ENCODE results near the gene IP6K3.

IP6K3 gene

GRCh38 chr6:33788694-33789549, 42.2 kb upstream of the IP6K3 start, which contains the start of gene LEMD2:
Gene LEMD2 (minus strand): TSS chr6:33789130. CDS start chr6:33789116, 14 bp downstream.
- peak within 1 kb of the TSS; percentile 66 for H3K4me3 ChIP-seq (replicated peaks; ENCODE audit: low read depth, low read length)
- DNase-seq (ENCODE audit: low read depth) = peak; percentile 96
- TF ChIP-seq, protein P1, sequence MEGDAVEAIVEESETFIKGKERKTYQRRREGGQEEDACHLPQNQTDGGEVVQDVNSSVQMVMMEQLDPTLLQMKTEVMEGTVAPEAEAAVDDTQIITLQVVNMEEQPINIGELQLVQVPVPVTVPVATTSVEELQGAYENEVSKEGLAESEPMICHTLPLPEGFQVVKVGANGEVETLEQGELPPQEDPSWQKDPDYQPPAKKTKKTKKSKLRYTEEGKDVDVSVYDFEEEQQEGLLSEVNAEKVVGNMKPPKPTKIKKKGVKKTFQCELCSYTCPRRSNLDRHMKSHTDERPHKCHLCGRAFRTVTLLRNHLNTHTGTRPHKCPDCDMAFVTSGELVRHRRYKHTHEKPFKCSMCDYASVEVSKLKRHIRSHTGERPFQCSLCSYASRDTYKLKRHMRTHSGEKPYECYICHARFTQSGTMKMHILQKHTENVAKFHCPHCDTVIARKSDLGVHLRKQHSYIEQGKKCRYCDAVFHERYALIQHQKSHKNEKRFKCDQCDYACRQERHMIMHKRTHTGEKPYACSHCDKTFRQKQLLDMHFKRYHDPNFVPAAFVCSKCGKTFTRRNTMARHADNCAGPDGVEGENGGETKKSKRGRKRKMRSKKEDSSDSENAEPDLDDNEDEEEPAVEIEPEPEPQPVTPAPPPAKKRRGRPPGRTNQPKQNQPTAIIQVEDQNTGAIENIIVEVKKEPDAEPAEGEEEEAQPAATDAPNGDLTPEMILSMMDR (IDR thresholded peaks at IDR 0.05; ENCODE audit: low read length, missing control alignments) = no peak

DNA sequence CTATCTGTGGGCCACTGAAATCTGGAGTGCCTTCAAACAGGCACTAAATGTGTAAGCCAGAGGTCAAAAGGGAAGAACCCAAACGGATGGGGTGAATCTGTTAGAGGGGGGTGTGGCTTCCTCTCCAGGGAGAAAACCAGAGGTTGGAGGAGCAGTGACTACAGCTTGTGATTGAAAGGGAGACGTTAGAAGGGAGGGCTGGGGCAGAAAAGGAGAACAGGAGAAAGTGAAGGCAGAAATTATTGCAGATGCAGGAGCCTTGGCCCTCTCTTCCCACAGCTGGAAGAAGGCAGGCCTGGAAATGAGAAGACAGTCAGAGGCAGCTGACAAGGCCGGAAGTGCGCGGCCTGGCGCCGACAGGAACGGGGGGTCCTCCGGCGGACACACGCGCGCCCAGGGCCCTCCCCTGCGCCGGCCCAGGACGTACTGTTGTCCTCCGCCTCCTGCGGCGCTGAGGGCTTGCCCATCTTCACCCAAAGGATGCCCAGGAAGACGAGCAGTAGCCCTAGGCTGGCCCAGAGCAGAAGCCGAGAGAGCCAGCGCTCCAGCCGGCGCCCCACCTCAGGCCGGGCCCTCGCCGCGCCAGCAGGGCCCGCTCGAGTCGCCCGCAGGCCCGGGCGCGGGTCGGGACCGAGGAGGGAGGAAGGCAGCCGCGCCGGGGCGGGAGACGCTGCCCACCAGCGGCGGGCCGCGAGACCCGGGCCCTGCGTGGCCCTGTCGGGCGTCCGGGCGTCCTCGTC, 41.4 kb upstream of the IP6K3 start:
- H3K4me3 ChIP-seq (replicated peaks; ENCODE audit: low read depth, low read length) = peak overlapping the region; percentile 66
- TF ChIP-seq, protein P1 (IDR thresholded peaks at IDR 0.05; ENCODE audit: low read length, missing control alignments) = no peak
- peak; percentile 84 for DNase-seq (ENCODE audit: low read depth)

- TF ChIP-seq, protein P1 (IDR thresholded peaks at IDR 0.05; ENCODE audit: low read length, missing control alignments) = no peak
- peak; percentile 35 for DNase-seq (ENCODE audit: low read depth)
- peak overlapping the region; percentile 66 for H3K4me3 ChIP-seq (replicated peaks; ENCODE audit: low read depth, low read length)
Measured at GRCh38 chr6:33787346-33787953, 40.7 kb upstream of the IP6K3 start.

DNA sequence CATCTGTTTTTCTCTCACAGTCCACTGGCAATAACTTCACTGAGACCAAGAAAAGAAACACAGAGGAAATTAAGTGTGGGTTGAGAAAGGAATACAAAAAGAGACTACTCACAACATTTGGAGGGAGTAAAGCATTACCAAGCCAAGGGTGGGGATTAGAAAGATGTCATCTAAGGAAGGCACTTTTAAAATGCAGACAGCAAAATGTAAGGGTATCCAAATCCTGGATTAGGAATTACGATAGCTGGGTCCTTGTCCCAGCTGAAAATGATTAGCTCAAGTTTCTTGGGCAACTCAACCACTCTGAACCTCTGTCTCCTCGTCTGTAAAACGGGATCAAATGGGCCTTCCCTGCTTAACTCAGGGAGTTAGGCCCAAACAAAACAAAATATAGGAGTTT, 40.0 kb upstream of the IP6K3 start:
- H3K4me3 ChIP-seq (replicated peaks; ENCODE audit: low read depth, low read length) = peak overlapping the region; percentile 66
- TF ChIP-seq, protein P1 (IDR thresholded peaks at IDR 0.05; ENCODE audit: low read length, missing control alignments) = no peak
- DNase-seq (ENCODE audit: low read depth) = no peak

- no peak overlapping the region for H3K4me3 ChIP-seq (replicated peaks; ENCODE audit: low read depth, low read length)
- TF ChIP-seq, protein P1 (IDR thresholded peaks at IDR 0.05; ENCODE audit: low read length, missing control alignments) = no peak
- peak; percentile 30 for DNase-seq (ENCODE audit: low read depth)
Measured at GRCh38 chr6:33785778-33786177, 39.1 kb upstream of the IP6K3 start.

DNA sequence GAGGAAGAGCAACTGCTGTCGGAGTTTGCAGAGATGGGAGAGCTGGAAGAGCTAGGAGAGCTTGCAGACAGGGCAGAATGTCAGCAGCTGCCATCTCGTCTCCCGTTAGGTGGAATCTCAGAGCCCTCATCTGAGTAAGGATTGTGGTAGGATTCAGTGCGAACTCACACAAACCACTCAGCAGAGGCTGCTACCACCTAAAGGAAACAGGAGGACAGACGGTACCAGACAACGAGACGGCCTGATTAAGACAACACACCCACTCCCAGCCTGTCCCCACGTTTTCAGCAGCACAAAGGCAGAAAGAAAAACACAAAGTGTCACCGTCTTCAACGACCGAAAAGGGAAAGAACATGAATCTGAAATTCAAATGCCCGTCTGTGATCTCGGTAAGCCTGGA, 38.1 kb upstream of the IP6K3 start:
- no peak for DNase-seq (ENCODE audit: low read depth)
- H3K4me3 ChIP-seq (replicated peaks; ENCODE audit: low read depth, low read length) = no peak overlapping the region

More for the DNA sequence above, 38.1 kb upstream of the IP6K3 start:
- TF ChIP-seq, protein P1 (IDR thresholded peaks at IDR 0.05; ENCODE audit: low read length, missing control alignments) = no peak

Measured in fibroblast of pulmonary artery (primary cell).